Cardiac fibroblast (primary cell): ENCODE measurements around the gene BCAP29.
A peak's percentile ranks its signal among the peaks of the same experiment; 100 is the strongest.

Experiments
- DNase-seq, 2 donors: peaks; one replicate each; pipeline versions ENCODE4 v3.0.0 to v3.0.0-alpha.2; 2010; ENCODE audit warnings: low read depth in 2 of 2
- H3K4me3 ChIP-seq, 2 donors: replicated peaks in 1 of 2; 1 replicate in 1 of 2; 2 replicates in 1 of 2; pipeline ENCODE4 v1.5.1; 2011; ENCODE audit warnings: low read depth in 2 of 2, low read length in 2 of 2, mild to moderate bottlenecking in 2 of 2, moderate library complexity in 1 of 2
- CTCF ChIP-seq: IDR thresholded peaks from one replicate; pipeline ENCODE4 v1.5.1; 2011; ENCODE audit warnings: low read depth, mild to moderate bottlenecking, low read length, inconsistent platforms

Gene BCAP29

GRCh38 chr7:107551936-107552335 lies 28.1 kb upstream of the BCAP29 start:
- no peak for TF ChIP-seq CTCF
- H3K4me3 ChIP-seq: no peak overlapping the region
- no peak for DNase-seq

GRCh38 chr7:107555893-107556292 lies 24.2 kb upstream of the BCAP29 start:
- TF ChIP-seq CTCF: no peak
- no peak overlapping the region for H3K4me3 ChIP-seq

GRCh38 chr7:107559864-107560263 lies 20.2 kb upstream of the BCAP29 start:
- no peak for TF ChIP-seq CTCF
- DNase-seq: peak; percentile 56 to 69
- H3K4me3 ChIP-seq: no peak overlapping the region

More at GRCh38 chr7:107555893-107556292, 24.2 kb upstream of the BCAP29 start:
- no peak for DNase-seq

- no peak overlapping the region for H3K4me3 ChIP-seq
- no peak for TF ChIP-seq CTCF
- peak in 1 of 2 donors; percentile 2 for DNase-seq
Measured at GRCh38 chr7:107560898-107561516, 19.0 kb upstream of the BCAP29 start.

GRCh38 chr7:107563081-107563774 lies 16.8 kb upstream of the BCAP29 start:
- no peak for TF ChIP-seq CTCF
- peak overlapping the region; percentile 91 to 96 for H3K4me3 ChIP-seq

GRCh38 chr7:107563775-107564552 lies 16.1 kb upstream of the BCAP29 start, which contains the start of the genes COG5 and DUS4L:
TSS of gene COG5 (minus strand) at chr7:107563920. CDS start at chr7:107563896, 24 bp downstream.
TSS of gene DUS4L (plus strand) at chr7:107563971. CDS start at chr7:107567071, 3,100 bp downstream.
- peak within 1 kb of the TSS; percentile 91 to 96 for H3K4me3 ChIP-seq
- DNase-seq: peak; percentile 80 to 83
- TF ChIP-seq CTCF: no peak

More at GRCh38 chr7:107563081-107563774, 16.8 kb upstream of the BCAP29 start:
- no peak for DNase-seq
